Loucy (cell line): ENCODE measurements around the gene RYR2.

ENCODE experiments used
- EZH2phosphoT487 ChIP-seq: fragments of 200-600 bp; IDR thresholded peaks from 2 replicates; pipeline ENCODE4 v1.6.1; 2018; ENCODE audit warnings: antibody characterized with exemption, mild to moderate bottlenecking, moderate library complexity, borderline replicate concordance
- TF ChIP-seq, protein P1 (sequence below): fragments of 200-600 bp; sonication (generic); conservative IDR thresholded peaks from 2 replicates; pipeline ENCODE4 v1.5.1; 2014; ENCODE audit warnings: mild to moderate bottlenecking, antibody characterized with exemption, low read length

DNA sequence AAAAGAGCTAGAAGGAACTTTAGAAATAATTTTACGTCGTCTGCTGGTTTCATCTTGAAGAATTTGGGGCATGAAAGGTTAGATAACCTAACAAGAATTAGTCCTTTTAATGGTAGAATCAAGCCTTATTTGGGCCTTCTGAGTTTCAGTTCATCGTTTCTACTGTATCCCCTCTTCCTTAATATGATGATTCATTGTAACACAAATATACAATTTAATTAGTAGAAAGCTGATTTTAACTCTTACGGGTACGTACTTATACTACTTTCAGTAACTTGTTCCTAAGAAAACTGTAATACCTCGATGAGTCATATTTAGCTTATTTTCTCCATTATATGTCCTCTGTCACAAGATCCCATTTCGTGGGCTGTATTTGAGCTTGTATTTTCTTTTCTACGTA is 264.7 kb downstream of the RYR2 start:
- TF ChIP-seq, protein P1, sequence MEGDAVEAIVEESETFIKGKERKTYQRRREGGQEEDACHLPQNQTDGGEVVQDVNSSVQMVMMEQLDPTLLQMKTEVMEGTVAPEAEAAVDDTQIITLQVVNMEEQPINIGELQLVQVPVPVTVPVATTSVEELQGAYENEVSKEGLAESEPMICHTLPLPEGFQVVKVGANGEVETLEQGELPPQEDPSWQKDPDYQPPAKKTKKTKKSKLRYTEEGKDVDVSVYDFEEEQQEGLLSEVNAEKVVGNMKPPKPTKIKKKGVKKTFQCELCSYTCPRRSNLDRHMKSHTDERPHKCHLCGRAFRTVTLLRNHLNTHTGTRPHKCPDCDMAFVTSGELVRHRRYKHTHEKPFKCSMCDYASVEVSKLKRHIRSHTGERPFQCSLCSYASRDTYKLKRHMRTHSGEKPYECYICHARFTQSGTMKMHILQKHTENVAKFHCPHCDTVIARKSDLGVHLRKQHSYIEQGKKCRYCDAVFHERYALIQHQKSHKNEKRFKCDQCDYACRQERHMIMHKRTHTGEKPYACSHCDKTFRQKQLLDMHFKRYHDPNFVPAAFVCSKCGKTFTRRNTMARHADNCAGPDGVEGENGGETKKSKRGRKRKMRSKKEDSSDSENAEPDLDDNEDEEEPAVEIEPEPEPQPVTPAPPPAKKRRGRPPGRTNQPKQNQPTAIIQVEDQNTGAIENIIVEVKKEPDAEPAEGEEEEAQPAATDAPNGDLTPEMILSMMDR = no peak
- TF ChIP-seq EZH2phosphoT487 = no peak
